ENCODE data around the gene RPL38.
A peak's percentile ranks its signal among the peaks of the same experiment; 100 is the strongest.

The RPL38 gene

GRCh38 chr17:74210191-74211140 lies 7.0 kb downstream of the RPL38 start:
- Histone ChIP-seq H3K4me3 (ENCODE audit: low read depth, low read length) (no peak overlapping the region), H3K27ac (ENCODE audit: extremely low read depth, low read depth, low read length) (no peak overlapping the region), H3K36me3 (ENCODE audit: control insufficient read depth in 2 of 2, insufficient read depth in 1 of 2, low read length in 2 of 2) (peaks cover 40 to 62% of the 10 kb centered on the region in 2 experiments), H3K9me3 (ENCODE audit: control insufficient read depth, insufficient read depth, low read depth, low read length) (no peaks in the 10 kb centered on the region), H3K4me1 (ENCODE audit: control insufficient read depth, insufficient read depth, low read length) (peaks cover 4% of the 10 kb centered on the region; the same call in 1 of the 2 replicates)
- ChIA-PET CTCF (interaction anchor here (0.7 to 2.4 kb wide), 5 partner anchors 11 to 151 kb away, joined by 3 to 18 read pairs (median 4); partner anchors contain the start of gene BTBD17), POLR2A (no interaction called here)
- TF ChIP-seq ZNF280D (tag by site-specific recombination; IDR thresholded peaks at IDR 0.05) (no peak), ZNF394 (tag by site-specific recombination; IDR thresholded peaks at IDR 0.05; ENCODE audit: borderline replicate concordance) (peak; percentile 12; the same call in 1 of the 2 replicates), ZNF645 (tag by site-specific recombination; IDR thresholded peaks at IDR 0.05) (no peak), TSHZ1 (tag by site-specific recombination; IDR thresholded peaks at IDR 0.05; ENCODE audit: borderline replicate concordance) (peak; percentile 30), ZNF664 (tag by site-specific recombination; IDR thresholded peaks at IDR 0.05) (no peak), YY1 (tag by site-specific recombination; IDR thresholded peaks at IDR 0.05) (peak; percentile 52; the same call in 1 of the 2 replicates), ZBTB11 (tag by site-specific recombination; conservative IDR thresholded peaks at IDR 0.05; ENCODE audit: low read depth) (no peak), ZNF501 (tag by site-specific recombination; IDR thresholded peaks at IDR 0.05) (peak; percentile 72; the same call in 1 of the 2 replicates), ZNF624 (tag by site-specific recombination; IDR thresholded peaks at IDR 0.05) (no peak), ZNF354C (tag by site-specific recombination; IDR thresholded peaks at IDR 0.05; ENCODE audit: borderline replicate concordance, low read depth) (no peak), KLF8 (tag by site-specific recombination; IDR thresholded peaks at IDR 0.05) (peak; percentile 39), ZNF488 (tag by site-specific recombination; IDR thresholded peaks at IDR 0.05) (no peak), ZNF561 (tag by site-specific recombination; IDR thresholded peaks at IDR 0.05; ENCODE audit: borderline replicate concordance) (no peak), ZNF19 (tag by site-specific recombination; IDR thresholded peaks at IDR 0.05; ENCODE audit: low read depth) (no peak), ZBTB17 (tag by site-specific recombination; IDR thresholded peaks at IDR 0.05) (peak; percentile 93), MZF1 (tag by site-specific recombination; IDR thresholded peaks at IDR 0.05; ENCODE audit: borderline replicate concordance) (no peak), REPIN1 (tag by site-specific recombination; IDR thresholded peaks at IDR 0.05; ENCODE audit: low read depth) (no peak), SALL2 (tag by site-specific recombination; IDR thresholded peaks at IDR 0.05; ENCODE audit: borderline replicate concordance) (no peak), SP7 (tag by site-specific recombination; IDR thresholded peaks at IDR 0.05) (0 out of 2 replicates have a peak, but pooled peaks have one; percentile 50), ZNF580 (tag by site-specific recombination; IDR thresholded peaks at IDR 0.05) (no peak), ZSCAN30 (tag by site-specific recombination; IDR thresholded peaks at IDR 0.05) (0 out of 2 replicates have a peak, but pooled peaks have one; percentile 6)

All from HEK293 (cell line).